ENCODE results near the gene APOA1. TPM values are rescaled to one million over a fixed set of nuclear protein-coding genes. Genes with fewer than 3 reads are reported as not detected.

The APOA1 gene
- total RNA-seq, 4 donors from 2014 or later = 1.3 TPM; not detected in 3

DNA sequence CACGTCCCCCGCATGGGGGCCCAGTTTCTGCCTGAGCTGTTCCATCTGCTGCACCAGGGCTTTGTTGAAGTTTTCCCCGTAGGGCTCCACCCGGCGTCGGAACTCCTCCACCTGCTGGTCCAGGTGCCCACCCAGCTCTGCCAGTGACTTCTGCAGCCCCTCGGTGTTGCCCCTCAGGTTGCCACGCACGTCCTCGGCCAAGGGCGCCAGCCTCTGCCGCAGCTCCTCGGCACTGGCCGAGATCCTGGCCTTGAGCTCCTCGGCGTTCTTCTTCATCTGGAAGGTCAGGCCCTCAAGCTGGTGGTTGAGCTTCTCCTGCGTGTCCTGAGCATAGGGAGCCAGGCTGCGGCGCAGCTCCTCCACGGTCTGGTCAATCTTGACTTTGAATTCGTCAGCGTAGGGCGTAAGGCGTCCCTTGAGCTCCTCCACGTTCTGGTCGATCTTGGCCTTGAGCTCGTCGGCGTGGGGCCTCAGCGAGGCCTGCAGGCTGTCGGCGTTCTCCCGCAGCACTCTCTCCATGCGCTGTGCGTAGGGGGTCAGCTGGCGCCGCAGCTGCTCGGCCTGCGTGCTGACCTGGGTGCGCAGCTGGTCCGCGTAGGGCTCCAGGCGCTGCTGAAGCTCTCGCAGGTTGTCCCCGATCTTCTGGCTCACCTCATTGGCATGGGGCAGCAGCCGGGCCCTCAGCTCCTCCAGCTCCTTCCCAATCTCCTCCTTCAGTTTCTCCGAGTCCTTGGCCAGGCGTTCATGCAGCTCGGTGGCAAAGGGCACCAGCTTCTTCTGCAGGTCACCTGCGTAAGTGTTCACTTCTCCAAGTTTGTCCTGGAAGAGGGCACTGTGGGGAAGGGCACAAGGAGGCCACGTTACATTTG, 16.1 kb downstream of the APOA1 start:
- Histone ChIP-seq H3K4me3 (no peak overlapping the region), H3K36me3 (no peaks in the 10 kb centered on the region), H3K9me3 (no peaks in the 10 kb centered on the region), H3K4me1 (no peaks in the 10 kb centered on the region), H3K27me3 (no peaks in the 10 kb centered on the region), H3K27ac (no peak overlapping the region)
- ATAC-seq = no peak
- TF ChIP-seq, protein P1, sequence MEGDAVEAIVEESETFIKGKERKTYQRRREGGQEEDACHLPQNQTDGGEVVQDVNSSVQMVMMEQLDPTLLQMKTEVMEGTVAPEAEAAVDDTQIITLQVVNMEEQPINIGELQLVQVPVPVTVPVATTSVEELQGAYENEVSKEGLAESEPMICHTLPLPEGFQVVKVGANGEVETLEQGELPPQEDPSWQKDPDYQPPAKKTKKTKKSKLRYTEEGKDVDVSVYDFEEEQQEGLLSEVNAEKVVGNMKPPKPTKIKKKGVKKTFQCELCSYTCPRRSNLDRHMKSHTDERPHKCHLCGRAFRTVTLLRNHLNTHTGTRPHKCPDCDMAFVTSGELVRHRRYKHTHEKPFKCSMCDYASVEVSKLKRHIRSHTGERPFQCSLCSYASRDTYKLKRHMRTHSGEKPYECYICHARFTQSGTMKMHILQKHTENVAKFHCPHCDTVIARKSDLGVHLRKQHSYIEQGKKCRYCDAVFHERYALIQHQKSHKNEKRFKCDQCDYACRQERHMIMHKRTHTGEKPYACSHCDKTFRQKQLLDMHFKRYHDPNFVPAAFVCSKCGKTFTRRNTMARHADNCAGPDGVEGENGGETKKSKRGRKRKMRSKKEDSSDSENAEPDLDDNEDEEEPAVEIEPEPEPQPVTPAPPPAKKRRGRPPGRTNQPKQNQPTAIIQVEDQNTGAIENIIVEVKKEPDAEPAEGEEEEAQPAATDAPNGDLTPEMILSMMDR (IDR thresholded peaks at IDR 0.05) = no peak
- TF ChIP-seq POLR2A (IDR thresholded peaks at IDR 0.05) (no peak), EP300 (IDR thresholded peaks at IDR 0.05) (no peak), POLR2AphosphoS5 (IDR thresholded peaks at IDR 0.05) (no peak)
- WGBS, 2 donors (ENCODE audit: low coverage in 1 of 2) = 90 to 93% methylated on average over 10 to 26 of the region's 51 CpGs

DNA sequence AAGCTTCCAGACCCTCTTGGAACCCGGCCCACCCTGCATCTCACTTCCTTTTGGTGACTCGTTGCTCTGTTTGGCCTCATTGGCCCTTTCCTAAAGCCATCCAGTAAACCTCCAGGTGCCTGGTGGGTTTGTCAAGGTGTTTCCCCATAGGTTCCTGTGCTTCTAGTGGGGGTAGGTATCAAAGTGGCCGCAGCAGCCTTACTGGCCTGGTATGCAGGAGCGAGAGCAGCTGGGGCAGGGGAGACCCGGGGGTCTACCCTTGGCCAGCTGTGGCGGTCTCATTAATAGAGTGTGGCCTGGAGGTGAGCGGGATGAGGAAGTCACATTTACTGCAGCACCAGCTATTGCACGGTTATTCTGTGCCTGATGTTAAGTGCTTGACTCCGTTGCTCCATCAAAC, 18.4 kb downstream of the APOA1 start:
- no peak overlapping the region for H3K4me3 ChIP-seq
- no peaks in the 10 kb centered on the region for H3K36me3 ChIP-seq
- 100% methylated on average over 2 of the region's 9 CpGs; no CpG with 5 or more reads in 1 of the 2 donors for WGBS, 2 donors (ENCODE audit: low coverage in 1 of 2)
- H3K27ac ChIP-seq = no peak overlapping the region
- no peak for ATAC-seq
- TF ChIP-seq, protein P1 (IDR thresholded peaks at IDR 0.05) = no peak
- TF ChIP-seq POLR2A (IDR thresholded peaks at IDR 0.05) = no peak
- no peak for TF ChIP-seq POLR2AphosphoS5 (IDR thresholded peaks at IDR 0.05)
- no peak for TF ChIP-seq EP300 (IDR thresholded peaks at IDR 0.05)
- H3K4me1 ChIP-seq = no peaks in the 10 kb centered on the region
- no peaks in the 10 kb centered on the region for H3K9me3 ChIP-seq
- no peaks in the 10 kb centered on the region for H3K27me3 ChIP-seq

DNA sequence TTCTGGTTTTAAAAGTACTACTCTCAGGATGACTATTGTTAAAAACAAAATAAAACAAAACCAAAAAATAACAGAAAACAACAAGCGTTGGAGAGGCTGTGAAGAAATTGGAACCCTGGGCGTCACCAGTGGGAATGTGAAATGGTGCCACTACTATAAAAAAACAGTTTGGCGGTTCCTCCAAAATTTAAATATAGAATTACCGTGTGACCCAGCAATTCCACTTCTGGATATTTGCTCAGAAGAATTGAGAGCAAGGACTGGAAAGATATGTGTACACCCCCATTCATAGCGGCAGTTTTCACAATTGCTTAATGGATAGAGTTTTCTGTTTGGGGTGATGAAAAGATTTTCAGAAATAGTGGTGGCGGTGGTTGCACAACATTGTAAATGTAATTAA, 22.9 kb downstream of the APOA1 start:
- H3K27ac ChIP-seq = no peak overlapping the region
- no peak for ATAC-seq
- TF ChIP-seq POLR2AphosphoS5 (IDR thresholded peaks at IDR 0.05) (no peak), POLR2A (IDR thresholded peaks at IDR 0.05) (no peak), EP300 (IDR thresholded peaks at IDR 0.05) (no peak)
- TF ChIP-seq, protein P1 (IDR thresholded peaks at IDR 0.05) = no peak
- no peaks in the 10 kb centered on the region for H3K4me1 ChIP-seq
- 71 to 76% methylated on average over 4 to 6 of the region's 6 CpGs for WGBS, 2 donors (ENCODE audit: low coverage in 1 of 2)
- H3K36me3 ChIP-seq = no peaks in the 10 kb centered on the region
- H3K4me3 ChIP-seq = no peak overlapping the region
- H3K27me3 ChIP-seq = no peaks in the 10 kb centered on the region
- no peaks in the 10 kb centered on the region for H3K9me3 ChIP-seq

DNA sequence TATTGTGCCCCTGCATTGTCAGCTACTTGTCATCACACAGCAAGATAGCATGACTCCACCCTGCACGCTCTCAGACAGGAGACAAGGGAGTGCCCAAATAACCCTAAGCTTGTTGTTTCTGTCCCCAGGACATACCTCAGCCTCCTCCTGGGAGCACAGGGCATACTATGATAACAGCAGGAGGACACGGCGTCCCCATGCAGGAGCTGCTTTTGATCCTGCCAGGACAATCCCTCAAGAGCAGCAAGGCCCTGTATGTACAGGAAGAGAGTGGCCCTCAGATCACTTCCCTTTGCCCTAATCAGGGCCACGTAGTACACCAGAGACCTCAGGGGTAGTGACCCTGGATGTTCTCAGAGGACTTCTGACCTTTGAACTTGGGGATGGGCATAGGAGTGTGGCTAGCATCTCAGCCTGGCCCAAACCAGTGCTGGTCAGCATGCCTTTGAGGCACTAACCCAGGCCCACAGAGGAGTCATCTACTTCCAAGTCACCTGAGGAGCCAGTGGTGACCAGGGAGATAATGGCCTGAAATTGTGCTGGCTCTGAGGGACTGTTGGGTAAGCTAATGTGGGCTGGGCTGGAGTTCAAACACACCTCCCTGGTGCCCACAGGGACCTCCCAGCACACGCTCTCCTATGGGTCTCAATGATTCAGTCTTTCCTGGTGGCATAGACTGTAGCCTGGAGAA, 23.5 kb downstream of the APOA1 start:
- no peak overlapping the region for H3K4me3 ChIP-seq
- no peaks in the 10 kb centered on the region for H3K36me3 ChIP-seq
- no peak overlapping the region for H3K27ac ChIP-seq
- H3K9me3 ChIP-seq = no peaks in the 10 kb centered on the region
- H3K4me1 ChIP-seq = no peaks in the 10 kb centered on the region
- ATAC-seq = no peak
- H3K27me3 ChIP-seq = no peaks in the 10 kb centered on the region
- 100% methylated on average over 1 of the region's 5 CpGs for WGBS, 2 donors (ENCODE audit: low coverage in 1 of 2)
- TF ChIP-seq POLR2AphosphoS5 (IDR thresholded peaks at IDR 0.05) (no peak), POLR2A (IDR thresholded peaks at IDR 0.05) (no peak), EP300 (IDR thresholded peaks at IDR 0.05) (no peak)
- TF ChIP-seq, protein P1 (IDR thresholded peaks at IDR 0.05) = no peak

Data from gastroesophageal sphincter (tissue), 4 donors.